ENCODE measurements around the gene CDC20B.
A peak's percentile ranks its signal among the peaks of the same experiment; 100 is the strongest.

- TF ChIP-seq, protein P1, sequence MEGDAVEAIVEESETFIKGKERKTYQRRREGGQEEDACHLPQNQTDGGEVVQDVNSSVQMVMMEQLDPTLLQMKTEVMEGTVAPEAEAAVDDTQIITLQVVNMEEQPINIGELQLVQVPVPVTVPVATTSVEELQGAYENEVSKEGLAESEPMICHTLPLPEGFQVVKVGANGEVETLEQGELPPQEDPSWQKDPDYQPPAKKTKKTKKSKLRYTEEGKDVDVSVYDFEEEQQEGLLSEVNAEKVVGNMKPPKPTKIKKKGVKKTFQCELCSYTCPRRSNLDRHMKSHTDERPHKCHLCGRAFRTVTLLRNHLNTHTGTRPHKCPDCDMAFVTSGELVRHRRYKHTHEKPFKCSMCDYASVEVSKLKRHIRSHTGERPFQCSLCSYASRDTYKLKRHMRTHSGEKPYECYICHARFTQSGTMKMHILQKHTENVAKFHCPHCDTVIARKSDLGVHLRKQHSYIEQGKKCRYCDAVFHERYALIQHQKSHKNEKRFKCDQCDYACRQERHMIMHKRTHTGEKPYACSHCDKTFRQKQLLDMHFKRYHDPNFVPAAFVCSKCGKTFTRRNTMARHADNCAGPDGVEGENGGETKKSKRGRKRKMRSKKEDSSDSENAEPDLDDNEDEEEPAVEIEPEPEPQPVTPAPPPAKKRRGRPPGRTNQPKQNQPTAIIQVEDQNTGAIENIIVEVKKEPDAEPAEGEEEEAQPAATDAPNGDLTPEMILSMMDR (IDR thresholded peaks at IDR 0.05; ENCODE audit: low read depth, low read length, poor library complexity, severe bottlenecking) = peak; percentile 89
- no peak for TF ChIP-seq EZH2phosphoT487 (IDR thresholded peaks at IDR 0.05; ENCODE audit: borderline replicate concordance, low read length)
Observed at GRCh38 chr5:55146543-55147151, 26.3 kb downstream of the CDC20B start.

Measured in DOHH2 (cell line).